Activated naive CD4-positive, alpha-beta T cell treated with anti-CD3 and anti-CD28 coated beads, Interleukin-2, amount 50 U/mL, for 16 hours (primary cell): Measurements from ENCODE around the gene EHBP1L1.

ENCODE experiments used
- DNase-seq: peaks from one replicate; pipeline ENCODE4 v3.0.0-alpha.2; 2020

Gene EHBP1L1

GRCh38 chr11:65547446-65548125, 28.3 kb upstream of the EHBP1L1 start:
- DNase-seq, result no peak

GRCh38 chr11:65548395-65548794, 27.5 kb upstream of the EHBP1L1 start:
- DNase-seq, result no peak

- no peak for DNase-seq
Observed at GRCh38 chr11:65549096-65549495, 26.8 kb upstream of the EHBP1L1 start.

GRCh38 chr11:65551572-65552387, 24.1 kb upstream of the EHBP1L1 start:
- peak; percentile 60 for DNase-seq

GRCh38 chr11:65552388-65552951, 23.4 kb upstream of the EHBP1L1 start:
- no peak for DNase-seq

- peak; percentile 67 for DNase-seq
Observed at GRCh38 chr11:65553301-65554001, 22.4 kb upstream of the EHBP1L1 start.

GRCh38 chr11:65554057-65554818, 21.6 kb upstream of the EHBP1L1 start:
- DNase-seq, result no peak

- no peak for DNase-seq
Observed at GRCh38 chr11:65554842-65555430, 20.9 kb upstream of the EHBP1L1 start.

- no peak for DNase-seq
Observed at GRCh38 chr11:65555693-65556231, 20.1 kb upstream of the EHBP1L1 start.

- no peak for DNase-seq
Observed at GRCh38 chr11:65556470-65557279, 19.2 kb upstream of the EHBP1L1 start.

GRCh38 chr11:65557280-65558001, 18.4 kb upstream of the EHBP1L1 start:
- peak; percentile 44 for DNase-seq

GRCh38 chr11:65558002-65558929, 17.6 kb upstream of the EHBP1L1 start, which contains the start of gene LTBP3:
Gene LTBP3, minus strand, starts transcription at chr11:65558359. Its CDS starts 400 bp downstream, at chr11:65557959.
- DNase-seq, result peak; percentile 46

GRCh38 chr11:65558930-65559509, 16.8 kb upstream of the EHBP1L1 start:
- DNase-seq, result no peak

- no peak for DNase-seq
Observed at GRCh38 chr11:65559535-65559934, 16.3 kb upstream of the EHBP1L1 start.

GRCh38 chr11:65559951-65560537, 15.8 kb upstream of the EHBP1L1 start:
- DNase-seq, result no peak

- no peak for DNase-seq
Observed at GRCh38 chr11:65560555-65561418, 15.1 kb upstream of the EHBP1L1 start.

- no peak for DNase-seq
Observed at GRCh38 chr11:65562020-65562419, 13.8 kb upstream of the EHBP1L1 start.
